ENCODE measurements around the gene TOR1B. TPM values are rescaled to one million over a fixed set of nuclear protein-coding genes. Genes with fewer than 3 reads are reported as not detected.

Gene TOR1B
- total RNA-seq, 3 donors from 2014 or later = 22.6 to 26.7 (median 23.9) TPM

Other genes starting within 250 kb of the TOR1B start
- gene C9orf50, start 182.1 kb upstream of the TOR1B start, total RNA-seq = under 1 TPM in 1 of 3 donors, not detected in 2; 0.48 TPM
- 10 to 100 TPM; 17.8 to 31.1 (median 27.4) TPM for gene NTMT1, start 177.0 kb upstream of the TOR1B start, total RNA-seq
- gene ASB6, start 161.0 kb upstream of the TOR1B start, total RNA-seq = 10 to 100 TPM; 11.2 to 24.4 (median 21.6) TPM
- gene PRRX2, start 137.5 kb upstream of the TOR1B start, total RNA-seq = 10 to 100 TPM in 1 of 3 donors, 1 to 10 TPM in 2; 4.4 to 35.1 (median 9.9) TPM
- gene PTGES, start 50.1 kb upstream of the TOR1B start, total RNA-seq = 10 to 100 TPM; 21.8 to 36.7 (median 25.3) TPM
- gene TOR1A, start 21.0 kb downstream of the TOR1B start, total RNA-seq = 10 to 100 TPM; 54.4 to 60.7 (median 57.8) TPM
- gene C9orf78, start 32.1 kb downstream of the TOR1B start, total RNA-seq = 100 to 1,000 TPM in 1 of 3 donors, 10 to 100 TPM in 2; 56.7 to 189 (median 57.8) TPM
- 10 to 100 TPM; 15.0 to 30.9 (median 22.3) TPM for gene USP20, start 32.3 kb downstream of the TOR1B start, total RNA-seq
- gene FNBP1, start 240.0 kb downstream of the TOR1B start, total RNA-seq = 10 to 100 TPM; 31.3 to 49.8 (median 41.9) TPM

All from breast epithelium (tissue), 3 donors.